SK-N-MC (cell line): ENCODE results near the gene DARS1.

Experiments used
- EZH2 ChIP-seq: fragments of 200-600 bp; sonication (generic); IDR thresholded peaks from one replicate; pipeline ENCODE4 v1.6.1; 2017; ENCODE audit warnings: antibody characterized with exemption
- FOXP2 ChIP-seq: optimal IDR thresholded peaks from 2 replicates; pipeline ENCODE3; 2011; ENCODE audit warnings: mild to moderate bottlenecking, moderate library complexity; ENCODE audit not compliant: insufficient read depth; ENCODE audit errors: extremely low read length, control extremely low read depth
- POLR2AphosphoS5 ChIP-seq: IDR thresholded peaks from 2 replicates; pipeline ENCODE4 v1.6.1; 2012; ENCODE audit warnings: mild to moderate bottlenecking, low read depth, low read length, borderline replicate concordance

DNA sequence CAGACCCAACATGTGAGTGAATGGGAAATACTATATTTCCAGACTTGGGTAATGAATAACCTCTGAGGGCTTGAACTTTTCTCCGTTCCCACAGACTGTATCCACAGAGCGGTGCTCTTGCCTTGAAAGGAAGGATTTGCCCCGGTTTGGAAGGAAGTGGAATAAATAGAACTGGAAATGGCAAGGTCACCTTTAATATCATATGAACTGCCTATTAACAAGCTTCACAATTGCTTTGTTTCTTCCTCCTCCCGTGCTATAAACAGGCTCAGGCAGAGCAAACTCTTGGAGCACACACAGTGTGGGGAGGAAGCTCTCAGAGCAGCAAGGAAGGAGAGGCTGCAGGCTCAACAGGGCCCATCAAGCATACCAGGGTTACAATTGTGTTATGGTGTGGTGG is 28.5 kb upstream of the DARS1 start:
- TF ChIP-seq EZH2: no peak
- no peak for TF ChIP-seq POLR2AphosphoS5
- no peak for TF ChIP-seq FOXP2
